GM23338 (cell line): ENCODE results near the gene SUN2. TPM values are rescaled to one million over a fixed set of nuclear protein-coding genes. Genes with fewer than 3 reads are reported as not detected.

Experiments
- ATAC-seq: fragments of 200-7000 bp; cut with Tn5 transposase; 3 replicates; pipeline ENCODE4 v1.9.1; 2020
- DNase-seq: peaks from one replicate; pipeline ENCODE4 v3.0.0-alpha.2; 2015; ENCODE audit warnings: low spot score
- H2AFZ ChIP-seq: fragments of 200-600 bp; sonication (generic); 2 replicates; pipeline ENCODE4 v1.8.0; 2016; ENCODE audit warnings: antibody characterized with exemption, mild to moderate bottlenecking, moderate library complexity
- H3F3A ChIP-seq: fragments of 200-600 bp; sonication (generic); replicated peaks from 2 replicates; pipeline ENCODE4 v1.8.0; 2017; ENCODE audit warnings: antibody characterized with exemption, mixed run types, low read depth
- H3K27ac ChIP-seq: fragments of 200-600 bp; sonication (generic); 2 replicates; pipeline ENCODE4 v1.6.1; 2016; ENCODE audit warnings: low read depth
- H3K27me3 ChIP-seq: fragments of 200-600 bp; sonication (generic); 2 replicates; pipeline ENCODE4 v1.8.0; 2016; ENCODE audit warnings: mild to moderate bottlenecking, mixed run types, moderate library complexity; ENCODE audit not compliant: insufficient read depth
- H3K36me3 ChIP-seq: fragments of 200-600 bp; sonication (generic); 2 replicates; pipeline ENCODE4 v1.8.0; 2016; ENCODE audit warnings: mild to moderate bottlenecking; ENCODE audit not compliant: insufficient read depth
- H3K4me1 ChIP-seq: fragments of 200-600 bp; sonication (generic); 2 replicates; pipeline ENCODE4 v1.8.0; 2016; ENCODE audit warnings: mild to moderate bottlenecking, moderate library complexity; ENCODE audit not compliant: insufficient read depth
- H3K4me2 ChIP-seq: fragments of 200-600 bp; sonication (generic); 2 replicates; pipeline ENCODE4 v1.7.1; 2017; ENCODE audit warnings: mixed run types
- H3K4me3 ChIP-seq: fragments of 200-600 bp; sonication (generic); 2 replicates; pipeline ENCODE4 v1.6.1; 2016; ENCODE audit warnings: mixed run types
- H3K79me2 ChIP-seq: fragments of 200-600 bp; sonication (generic); replicated peaks from 2 replicates; pipeline ENCODE4 v1.8.0; 2017; ENCODE audit warnings: mild to moderate bottlenecking; ENCODE audit not compliant: insufficient read depth
- H3K9me2 ChIP-seq: fragments of 200-600 bp; sonication (generic); 2 replicates; pipeline ENCODE4 v1.8.0; 2017; ENCODE audit not compliant: insufficient read depth
- H4K20me1 ChIP-seq: fragments of 200-600 bp; sonication (generic); replicated peaks from 2 replicates; pipeline ENCODE4 v1.8.0; 2017; ENCODE audit warnings: mild to moderate bottlenecking; ENCODE audit not compliant: insufficient read depth
- H3K27ac Mint-ChIP-seq: 2 replicates; pipeline ENCODE4 v1.8.0; 2020; ENCODE audit warnings: inconsistent platforms, mild to moderate bottlenecking, moderate library complexity, mixed read lengths
- H3K27me3 Mint-ChIP-seq: 3 replicates; pipeline ENCODE4 v1.8.0; 2022; ENCODE audit warnings: low read depth, mild to moderate bottlenecking, moderate library complexity, mixed read lengths, inconsistent platforms; ENCODE audit not compliant: insufficient read depth, poor library complexity
- H3K36me3 Mint-ChIP-seq: 3 replicates; pipeline ENCODE4 v1.8.0; 2021; ENCODE audit warnings: low read depth, mild to moderate bottlenecking, inconsistent platforms, moderate library complexity, mixed read lengths
- H3K4me1 Mint-ChIP-seq: 3 replicates; pipeline ENCODE4 v1.8.0; 2020; ENCODE audit warnings: mild to moderate bottlenecking, inconsistent platforms, mixed read lengths
- H3K4me3 Mint-ChIP-seq: 3 replicates; pipeline ENCODE4 v1.8.0; 2021; ENCODE audit warnings: moderate library complexity, mild to moderate bottlenecking, inconsistent platforms, mixed read lengths
- H3K9me3 Mint-ChIP-seq: 3 replicates; pipeline ENCODE4 v1.8.0; 2020; ENCODE audit warnings: moderate library complexity, mild to moderate bottlenecking, inconsistent platforms, mixed read lengths
- CREB1 ChIP-seq: fragments of 250-450 bp; sonication (Bioruptor Pico); IDR thresholded peaks from 2 replicates; pipeline ENCODE4 v1.5.0; 2020; ENCODE audit warnings: low read depth, mild to moderate bottlenecking, moderate library complexity
- ETS1 ChIP-seq: IDR thresholded peaks from 2 replicates; pipeline ENCODE4 v1.6.1; 2016; ENCODE audit warnings: antibody characterized with exemption
- EZH2 ChIP-seq: fragments of 200-600 bp; sonication (generic); IDR thresholded peaks from one replicate; pipeline ENCODE4 v1.8.0; 2017; ENCODE audit warnings: antibody characterized with exemption, mild to moderate bottlenecking, low read depth; ENCODE audit not compliant: unreplicated experiment
- EZH2phosphoT487 ChIP-seq: fragments of 200-600 bp; sonication (generic); IDR thresholded peaks from one replicate; pipeline ENCODE4 v1.8.1; 2018; ENCODE audit warnings: antibody characterized with exemption; ENCODE audit not compliant: unreplicated experiment
- JUNB ChIP-seq: IDR thresholded peaks from one replicate; pipeline ENCODE4 v1.6.1; 2016; ENCODE audit warnings: antibody characterized with exemption; ENCODE audit not compliant: unreplicated experiment
- NANOG ChIP-seq: IDR thresholded peaks from 2 replicates; pipeline ENCODE4 v1.6.1; 2016; ENCODE audit warnings: antibody characterized with exemption, borderline replicate concordance
- POLR2AphosphoS5 ChIP-seq: IDR thresholded peaks from 2 replicates; pipeline ENCODE4 v1.6.1; 2016; ENCODE audit warnings: antibody characterized with exemption, low read depth
- STAT1 ChIP-seq: IDR thresholded peaks from one replicate; pipeline ENCODE4 v1.6.1; 2016; ENCODE audit warnings: antibody characterized with exemption; ENCODE audit not compliant: unreplicated experiment
- ZNF114 ChIP-seq: fragments of 250-450 bp; sonication (Bioruptor Pico); IDR thresholded peaks from 2 replicates; pipeline ENCODE4 v1.5.0; 2020; ENCODE audit warnings: mild to moderate bottlenecking, moderate library complexity
- ZNF331 ChIP-seq: fragments of 250-450 bp; sonication (Bioruptor Pico); IDR thresholded peaks from 2 replicates; pipeline ENCODE4 v1.5.0; 2020; ENCODE audit warnings: low read depth, mild to moderate bottlenecking, moderate library complexity
- ZNF462 ChIP-seq: fragments of 250-450 bp; sonication (Bioruptor Pico); IDR thresholded peaks from 2 replicates; pipeline ENCODE4 v1.5.0; 2020; ENCODE audit warnings: mild to moderate bottlenecking, moderate library complexity
- polyA plus RNA-seq: library from polyadenylated mRNA; unstranded; fragments of >200 nt; fragmentation: Nextera tagmentation; extraction: Ambion mirVana; gene quantifications from 2 replicates; pipeline ENCODE4 v1.2.1, GENCODE V29; 2016
- total RNA-seq: library from RNA; depleted of rRNA; stranded (reverse); fragments of >200 nt; shearing (Covaris generic); gene quantifications from 2 replicates; pipeline ENCODE4 v1.2.3, GENCODE V29; 2014
- TF ChIP-seq, protein P1 (sequence below): IDR thresholded peaks from one replicate; pipeline ENCODE4 v1.6.1; 2018; ENCODE audit warnings: antibody characterized with exemption; ENCODE audit not compliant: unreplicated experiment
- TF ChIP-seq, protein P2 (sequence below), 2 experiments: fragments of 200-600 bp in 1 of 2; sonication (generic) in 1 of 2; conservative IDR thresholded peaks; 2 replicates each; pipeline versions ENCODE4 v1.5.1 to v1.6.1; 2016 to 2017; ENCODE audit warnings: antibody characterized with exemption in 2 of 2, low read depth in 2 of 2, mild to moderate bottlenecking in 2 of 2, moderate library complexity in 1 of 2

Gene SUN2
- total and polyA plus RNA-seq, 2 experiments from 2014 or later: 7.2 to 17.6 TPM

DNA sequence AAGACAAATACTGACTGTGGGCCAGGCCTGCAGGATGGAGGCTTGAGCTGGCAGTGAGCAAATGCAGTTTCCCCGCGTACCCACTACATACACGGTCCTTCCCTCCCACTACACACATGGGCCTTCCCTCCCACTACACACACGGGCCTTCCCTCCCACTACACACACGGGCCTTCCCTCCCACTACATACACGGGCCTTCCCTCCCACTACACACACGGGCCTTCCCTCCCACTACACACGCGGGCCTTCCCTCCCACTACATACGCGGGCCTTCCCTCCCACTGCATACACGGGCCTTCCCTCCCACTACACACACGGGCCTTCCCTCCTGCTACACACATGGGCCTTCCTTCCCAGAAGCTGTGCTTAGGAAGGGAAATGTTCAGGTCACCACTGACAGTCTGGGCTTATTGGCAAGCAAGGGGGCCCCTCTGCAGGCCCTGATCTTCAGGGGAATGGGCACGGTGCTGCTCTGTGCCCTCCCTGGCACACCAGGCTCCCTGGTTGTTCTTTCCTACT lies 27.4 kb upstream of the SUN2 start:
- H3K27me3 Mint-ChIP-seq: peaks cover 3% of the 10 kb centered on the region
- H3K79me2 ChIP-seq: no peaks in the 10 kb centered on the region
- H3K27ac ChIP-seq: no peak overlapping the region
- H3K4me1 ChIP-seq: no peaks in the 10 kb centered on the region
- H3K4me3 Mint-ChIP-seq: no peak overlapping the region
- H3K9me2 ChIP-seq: no peaks in the 10 kb centered on the region
- peaks cover 8% of the 10 kb centered on the region for H3K4me1 Mint-ChIP-seq
- H3K4me3 ChIP-seq: no peak overlapping the region
- no peaks in the 10 kb centered on the region for H3K9me3 Mint-ChIP-seq
- TF ChIP-seq JUNB: no peak
- no peak for TF ChIP-seq EZH2
- TF ChIP-seq, protein P1, sequence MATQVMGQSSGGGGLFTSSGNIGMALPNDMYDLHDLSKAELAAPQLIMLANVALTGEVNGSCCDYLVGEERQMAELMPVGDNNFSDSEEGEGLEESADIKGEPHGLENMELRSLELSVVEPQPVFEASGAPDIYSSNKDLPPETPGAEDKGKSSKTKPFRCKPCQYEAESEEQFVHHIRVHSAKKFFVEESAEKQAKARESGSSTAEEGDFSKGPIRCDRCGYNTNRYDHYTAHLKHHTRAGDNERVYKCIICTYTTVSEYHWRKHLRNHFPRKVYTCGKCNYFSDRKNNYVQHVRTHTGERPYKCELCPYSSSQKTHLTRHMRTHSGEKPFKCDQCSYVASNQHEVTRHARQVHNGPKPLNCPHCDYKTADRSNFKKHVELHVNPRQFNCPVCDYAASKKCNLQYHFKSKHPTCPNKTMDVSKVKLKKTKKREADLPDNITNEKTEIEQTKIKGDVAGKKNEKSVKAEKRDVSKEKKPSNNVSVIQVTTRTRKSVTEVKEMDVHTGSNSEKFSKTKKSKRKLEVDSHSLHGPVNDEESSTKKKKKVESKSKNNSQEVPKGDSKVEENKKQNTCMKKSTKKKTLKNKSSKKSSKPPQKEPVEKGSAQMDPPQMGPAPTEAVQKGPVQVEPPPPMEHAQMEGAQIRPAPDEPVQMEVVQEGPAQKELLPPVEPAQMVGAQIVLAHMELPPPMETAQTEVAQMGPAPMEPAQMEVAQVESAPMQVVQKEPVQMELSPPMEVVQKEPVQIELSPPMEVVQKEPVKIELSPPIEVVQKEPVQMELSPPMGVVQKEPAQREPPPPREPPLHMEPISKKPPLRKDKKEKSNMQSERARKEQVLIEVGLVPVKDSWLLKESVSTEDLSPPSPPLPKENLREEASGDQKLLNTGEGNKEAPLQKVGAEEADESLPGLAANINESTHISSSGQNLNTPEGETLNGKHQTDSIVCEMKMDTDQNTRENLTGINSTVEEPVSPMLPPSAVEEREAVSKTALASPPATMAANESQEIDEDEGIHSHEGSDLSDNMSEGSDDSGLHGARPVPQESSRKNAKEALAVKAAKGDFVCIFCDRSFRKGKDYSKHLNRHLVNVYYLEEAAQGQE: no peak
- no peak for TF ChIP-seq NANOG
- TF ChIP-seq POLR2AphosphoS5: no peak
- TF ChIP-seq CREB1 (CRISPR knock-in tag): no peak
- no peak for TF ChIP-seq EZH2phosphoT487
- TF ChIP-seq ZNF331 (CRISPR knock-in tag): no peak
- TF ChIP-seq, protein P2, sequence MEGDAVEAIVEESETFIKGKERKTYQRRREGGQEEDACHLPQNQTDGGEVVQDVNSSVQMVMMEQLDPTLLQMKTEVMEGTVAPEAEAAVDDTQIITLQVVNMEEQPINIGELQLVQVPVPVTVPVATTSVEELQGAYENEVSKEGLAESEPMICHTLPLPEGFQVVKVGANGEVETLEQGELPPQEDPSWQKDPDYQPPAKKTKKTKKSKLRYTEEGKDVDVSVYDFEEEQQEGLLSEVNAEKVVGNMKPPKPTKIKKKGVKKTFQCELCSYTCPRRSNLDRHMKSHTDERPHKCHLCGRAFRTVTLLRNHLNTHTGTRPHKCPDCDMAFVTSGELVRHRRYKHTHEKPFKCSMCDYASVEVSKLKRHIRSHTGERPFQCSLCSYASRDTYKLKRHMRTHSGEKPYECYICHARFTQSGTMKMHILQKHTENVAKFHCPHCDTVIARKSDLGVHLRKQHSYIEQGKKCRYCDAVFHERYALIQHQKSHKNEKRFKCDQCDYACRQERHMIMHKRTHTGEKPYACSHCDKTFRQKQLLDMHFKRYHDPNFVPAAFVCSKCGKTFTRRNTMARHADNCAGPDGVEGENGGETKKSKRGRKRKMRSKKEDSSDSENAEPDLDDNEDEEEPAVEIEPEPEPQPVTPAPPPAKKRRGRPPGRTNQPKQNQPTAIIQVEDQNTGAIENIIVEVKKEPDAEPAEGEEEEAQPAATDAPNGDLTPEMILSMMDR (conservative IDR thresholded peaks at IDR 0.05; ENCODE audit: low read depth in 2 of 2): no peak
- no peak for TF ChIP-seq ZNF462 (CRISPR knock-in tag)
- TF ChIP-seq STAT1: no peak
- TF ChIP-seq ZNF114: no peak
- TF ChIP-seq ETS1: no peak
- no peak for ATAC-seq
- H3F3A ChIP-seq: no peaks in the 10 kb centered on the region; the same call in 1 of the 2 replicates
- no peak for DNase-seq
- H3K27me3 ChIP-seq: no peaks in the 10 kb centered on the region
- no peak overlapping the region for H3K4me2 ChIP-seq
- H2AFZ ChIP-seq: no peak overlapping the region
- no peaks in the 10 kb centered on the region; the same call in 1 of the 2 replicates for H4K20me1 ChIP-seq
- no peak overlapping the region for H3K27ac Mint-ChIP-seq
- no peaks in the 10 kb centered on the region for H3K36me3 ChIP-seq
- H3K36me3 Mint-ChIP-seq: no peaks in the 10 kb centered on the region; the same call in 2 of the 3 replicates
